HepG2 (cell line): ENCODE results near the gene GAS5. TPM values are rescaled to one million over a fixed set of nuclear protein-coding genes. Genes with fewer than 3 reads are reported as not detected.

Experiments
- FOXA1 ChIP-seq, 2 experiments: fragments of 450-650 bp in 1 of 2; sonication (generic) in 1 of 2; formaldehyde crosslinking in 1 of 2; IDR thresholded peaks; 2 replicates each; pipeline versions ENCODE4 v1.4.0 to v1.6.1; 2016 to 2020; ENCODE audit warnings: missing genetic modification reagents in 1 of 2
- KLF12 ChIP-seq: sonication (generic); formaldehyde crosslinking; IDR thresholded peaks from 2 replicates; pipeline ENCODE4 v1.4.0; 2020; ENCODE audit warnings: missing genetic modification reagents, borderline replicate concordance
- MIER2 ChIP-seq: IDR thresholded peaks from 2 replicates; pipeline ENCODE4 v1.6.1; 2016; ENCODE audit warnings: missing biosample characterization, missing genetic modification reagents
- NFKB2 ChIP-seq: sonication (generic); formaldehyde crosslinking; IDR thresholded peaks from 2 replicates; pipeline ENCODE4 v1.4.0; 2020; ENCODE audit warnings: missing genetic modification reagents, borderline replicate concordance
- POGZ ChIP-seq: sonication (generic); formaldehyde crosslinking; IDR thresholded peaks from 2 replicates; pipeline ENCODE4 v1.4.0; 2020; ENCODE audit warnings: mild to moderate bottlenecking, missing genetic modification reagents
- SMYD3 ChIP-seq: sonication (generic); formaldehyde crosslinking; IDR thresholded peaks from 2 replicates; pipeline ENCODE4 v1.8.1; 2023; ENCODE audit warnings: mild to moderate bottlenecking, missing genetic modification reagents
- TBP ChIP-seq: sonication (generic); formaldehyde crosslinking; IDR thresholded peaks from 2 replicates; pipeline ENCODE4 v1.5.0; 2020; ENCODE audit warnings: missing genetic modification reagents
- ZBTB40 ChIP-seq, 2 experiments: fragments of 450-650 bp in 1 of 2; sonication (generic) in 1 of 2; formaldehyde crosslinking in 1 of 2; IDR thresholded peaks; 2 replicates each; pipeline versions ENCODE4 v1.6.1 to v1.8.0; 2016 to 2022; ENCODE audit warnings: antibody characterized with exemption in 1 of 2, mild to moderate bottlenecking in 1 of 2, missing genetic modification reagents in 1 of 2
- ZNF121 ChIP-seq: sonication (generic); formaldehyde crosslinking; IDR thresholded peaks from 2 replicates; pipeline ENCODE4 v1.5.0; 2020; ENCODE audit warnings: mild to moderate bottlenecking, missing genetic modification reagents
- ZNF292 ChIP-seq: sonication (generic); formaldehyde crosslinking; IDR thresholded peaks from 2 replicates; pipeline ENCODE4 v1.8.1; 2022; ENCODE audit warnings: mild to moderate bottlenecking, low read depth, missing genetic modification reagents, borderline replicate concordance
- ZNF687 ChIP-seq: sonication (generic); formaldehyde crosslinking; IDR thresholded peaks from 2 replicates; pipeline ENCODE4 v1.5.1; 2020; ENCODE audit warnings: mild to moderate bottlenecking, missing genetic modification reagents, moderate library complexity
- ZNF776 ChIP-seq: sonication (generic); formaldehyde crosslinking; IDR thresholded peaks from 2 replicates; pipeline ENCODE4 v1.4.0; 2020; ENCODE audit warnings: mild to moderate bottlenecking, missing genetic modification reagents
- ZUFSP ChIP-seq: sonication (generic); formaldehyde crosslinking; IDR thresholded peaks from 2 replicates; pipeline ENCODE4 v1.9.0; 2021; ENCODE audit warnings: missing genetic modification reagents, mild to moderate bottlenecking, borderline replicate concordance
- polyA plus RNA-seq, 8 experiments: library from polyadenylated mRNA; depleted of rRNA in 3 of 8; stranded (reverse) in 7 of 8; unstranded in 1 of 8; fragments of >200 nt; fragmentation: Illumina TruSeq in 4 of 8; extraction: Trizol in 4 of 8; gene quantifications; 2 replicates each; pipeline versions ENCODE4 v1.2.1 to v1.2.3, GENCODE V29; 2011 to 2016; ENCODE audit warnings: low read depth in 4 of 8, missing spikeins in 1 of 8, mixed read lengths in 1 of 8; ENCODE audit not compliant: insufficient read depth in 1 of 8
- total RNA-seq, 5 experiments: library from RNA; depleted of rRNA; stranded (reverse); fragments of >200 nt; fragmentation: Illumina TruSeq; extraction: Trizol; gene quantifications; 2 replicates each; pipeline ENCODE4 v1.2.3, GENCODE V29; 2016; ENCODE audit warnings: low read depth in 1 of 5

Gene GAS5
- total and polyA plus RNA-seq, 2 of the 13 experiments (the other 11 are each of a cell fraction or from before 2014, with no cell fraction given), result 352 to 738 TPM

GRCh38 chr1:173867141-173867752 is 542 bp downstream of the GAS5 start (continued):
- TF ChIP-seq ZNF121 (CRISPR knock-in tag), result no peak
- 0 out of 2 replicates have a peak, but pooled peaks have one; percentile 69 for TF ChIP-seq ZNF776 (CRISPR knock-in tag)
- peak; percentile 58; the same call in 1 of the 2 replicates for TF ChIP-seq SMYD3 (CRISPR knock-in tag)
- TF ChIP-seq ZNF292, result no peak
- no peak for TF ChIP-seq MIER2
- no peak for TF ChIP-seq ZBTB40 (IDR thresholded peaks at IDR 0.05)
- TF ChIP-seq ZBTB40 (CRISPR knock-in tag; IDR thresholded peaks at IDR 0.05), result no peak
- peak; percentile 45; the same call in 1 of the 2 replicates for TF ChIP-seq NFKB2
- no peak for TF ChIP-seq TBP
- TF ChIP-seq FOXA1 (IDR thresholded peaks at IDR 0.05), result no peak
- no peak for TF ChIP-seq FOXA1 (CRISPR knock-in tag; IDR thresholded peaks at IDR 0.05)
- TF ChIP-seq ZNF687 (CRISPR knock-in tag), result 0 out of 2 replicates have a peak, but pooled peaks have one; percentile 30
- no peak for TF ChIP-seq ZUFSP
- TF ChIP-seq KLF12 (CRISPR knock-in tag), result 0 out of 2 replicates have a peak, but pooled peaks have one; percentile 13
- no peak; the same call in 1 of the 2 replicates for TF ChIP-seq POGZ (CRISPR knock-in tag)
